DMS 273 (cell line): ENCODE results near the gene CP.

Experiments
- DNase-seq: peaks from one replicate; lab custom pipeline; 2025; ENCODE audit not compliant: unreplicated experiment; lab: John Stamatoyannopoulos, UW

The CP gene

GRCh38 chr3:149186721-149187120, 34.9 kb downstream of the CP start:
- no peak for DNase-seq

GRCh38 chr3:149186219-149186618, 35.4 kb downstream of the CP start:
- DNase-seq = no peak

- no peak for DNase-seq
These were observed 40.4 kb downstream of the CP start for GRCh38 chr3:149181182-149181581.

GRCh38 chr3:149180057-149180573, 41.5 kb downstream of the CP start:
- peak; percentile 48 for DNase-seq

DNA sequence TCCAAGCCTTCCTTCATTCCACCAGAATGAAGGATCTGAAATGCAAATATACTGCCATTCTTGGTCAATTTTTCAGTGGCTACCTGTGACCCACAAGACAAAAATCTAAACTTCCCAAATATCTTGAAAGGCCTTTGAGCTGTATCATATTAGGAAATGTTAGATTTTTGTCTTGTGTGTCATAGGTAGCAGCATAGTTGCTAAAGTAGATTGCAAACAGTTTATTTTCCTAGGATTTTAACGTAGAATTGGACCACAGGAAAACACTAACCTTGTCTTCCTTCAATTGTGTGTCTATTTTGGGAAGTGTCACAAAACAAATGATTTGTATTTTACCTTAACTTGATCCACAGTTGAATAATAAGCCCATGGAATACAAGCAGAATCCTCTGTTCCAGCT, 42.4 kb downstream of the CP start:
- DNase-seq = no peak

- no peak for DNase-seq
These were observed 44.5 kb downstream of the CP start for GRCh38 chr3:149177122-149177521.

GRCh38 chr3:149174901-149175300, 46.7 kb downstream of the CP start:
- DNase-seq = no peak

GRCh38 chr3:149170672-149171071, 51.0 kb downstream of the CP start:
- DNase-seq = no peak

- no peak for DNase-seq
These were observed 53.7 kb downstream of the CP start for GRCh38 chr3:149167898-149168297.

DNA sequence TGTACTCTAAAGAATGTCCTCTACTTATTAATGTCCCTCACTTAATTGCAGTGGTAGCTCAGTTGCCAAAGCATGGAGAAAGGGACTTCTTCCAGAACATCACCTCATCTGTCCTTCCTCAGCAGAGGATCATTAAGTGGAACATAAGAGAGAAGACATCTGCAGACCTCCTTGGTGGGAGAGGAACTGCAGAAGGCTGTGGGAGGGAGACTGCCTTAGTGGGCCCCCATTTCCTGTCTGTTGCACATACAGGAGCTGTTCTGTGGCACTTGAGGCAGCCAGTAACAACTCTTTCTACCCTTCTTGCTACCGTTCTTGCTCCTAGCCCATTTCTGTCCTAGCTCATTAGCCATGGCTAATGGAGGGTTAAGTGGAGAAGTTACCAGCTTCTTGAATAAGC, 58.6 kb downstream of the CP start:
- no peak for DNase-seq

GRCh38 chr3:149162007-149162406, 59.6 kb downstream of the CP start:
- DNase-seq = no peak

GRCh38 chr3:149160754-149161300, 60.8 kb downstream of the CP start:
- DNase-seq = no peak

DNA sequence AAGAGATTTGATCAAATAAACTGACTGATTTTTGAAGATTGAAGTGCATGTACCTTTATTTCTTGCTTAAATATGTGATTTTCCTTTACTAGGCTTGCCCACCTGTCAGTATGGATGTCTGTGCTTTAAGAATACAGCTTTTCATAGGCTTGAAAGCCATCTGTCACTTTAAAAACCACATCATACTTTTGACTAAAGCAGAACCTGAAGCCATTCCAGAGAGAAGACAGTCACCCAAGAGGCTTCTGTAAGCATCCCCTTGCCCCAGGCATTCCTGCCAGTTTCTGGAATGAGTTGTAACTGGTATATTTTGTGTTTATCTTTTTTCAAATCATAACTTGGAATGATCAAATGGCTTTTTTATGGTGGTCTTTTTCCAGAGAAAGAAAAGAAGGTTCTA, 68.2 kb downstream of the CP start:
- peak; percentile 25 for DNase-seq

DNA sequence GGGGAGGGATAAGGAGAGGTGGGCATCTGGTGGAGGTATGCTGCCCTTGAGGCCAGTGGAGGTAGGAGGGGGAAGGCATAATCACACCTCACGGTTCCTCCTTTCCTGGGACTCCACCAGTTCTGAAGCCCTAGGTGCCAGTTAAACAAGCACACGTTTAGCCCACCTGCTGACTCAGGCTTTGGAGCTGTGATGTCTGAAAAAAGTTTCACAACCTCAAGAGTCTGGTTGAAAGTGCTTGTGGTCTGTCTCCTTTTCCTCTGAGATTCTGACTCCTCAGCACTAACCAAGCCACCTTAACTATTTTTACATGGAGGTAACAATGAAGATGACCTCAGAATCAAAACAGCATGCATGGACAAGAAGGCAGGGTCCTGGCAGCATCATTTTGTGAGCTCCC, 69.2 kb downstream of the CP start:
- no peak for DNase-seq

DNA sequence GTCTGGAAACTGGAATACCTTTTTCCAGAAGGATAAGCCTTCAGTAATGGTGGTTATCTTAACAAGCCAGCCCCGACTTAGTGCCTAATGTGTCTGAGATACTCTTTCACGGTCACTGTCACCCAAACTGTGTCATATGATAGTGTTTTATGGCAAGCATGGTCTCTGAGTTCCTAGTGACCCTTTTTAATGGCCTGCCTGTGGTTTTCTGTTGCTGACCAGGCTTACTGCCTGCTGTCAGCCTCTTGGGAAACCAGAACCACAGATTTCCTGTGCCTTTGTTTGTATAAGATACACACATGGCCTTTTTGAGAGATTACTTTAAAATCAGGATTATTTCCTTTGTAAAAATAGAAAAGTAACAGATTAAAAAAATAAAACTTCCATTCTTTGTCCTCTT, 69.8 kb downstream of the CP start:
- no peak for DNase-seq

GRCh38 chr3:149150436-149150835, 71.2 kb downstream of the CP start:
- no peak for DNase-seq

GRCh38 chr3:149145974-149146373, 75.7 kb downstream of the CP start:
- DNase-seq = no peak

- DNase-seq = no peak
These were observed 76.3 kb downstream of the CP start for GRCh38 chr3:149145356-149145755.

GRCh38 chr3:149142682-149143081, 78.9 kb downstream of the CP start:
- no peak for DNase-seq

DNA sequence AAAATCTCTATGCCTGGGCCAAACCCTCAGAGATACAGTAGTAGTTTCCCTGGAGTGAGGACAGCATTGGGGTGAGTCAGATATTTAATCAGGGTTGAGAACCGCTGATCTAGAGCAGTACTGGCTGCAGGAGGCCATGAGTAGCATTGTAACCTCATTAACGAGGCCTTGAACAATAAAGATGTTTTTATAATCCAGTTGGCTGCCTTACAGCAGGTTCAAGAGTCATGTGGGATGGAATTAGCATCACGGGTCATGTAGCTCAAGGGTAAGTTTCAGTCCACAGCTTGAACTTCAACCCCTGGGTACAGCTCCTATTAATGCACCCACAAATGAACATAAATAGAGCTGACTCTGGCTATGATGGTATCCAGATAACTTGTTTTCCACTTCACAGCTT, 87.1 kb downstream of the CP start:
- no peak for DNase-seq

- DNase-seq = no peak
These were observed 90.0 kb downstream of the CP start for GRCh38 chr3:149131589-149131988.

DNA sequence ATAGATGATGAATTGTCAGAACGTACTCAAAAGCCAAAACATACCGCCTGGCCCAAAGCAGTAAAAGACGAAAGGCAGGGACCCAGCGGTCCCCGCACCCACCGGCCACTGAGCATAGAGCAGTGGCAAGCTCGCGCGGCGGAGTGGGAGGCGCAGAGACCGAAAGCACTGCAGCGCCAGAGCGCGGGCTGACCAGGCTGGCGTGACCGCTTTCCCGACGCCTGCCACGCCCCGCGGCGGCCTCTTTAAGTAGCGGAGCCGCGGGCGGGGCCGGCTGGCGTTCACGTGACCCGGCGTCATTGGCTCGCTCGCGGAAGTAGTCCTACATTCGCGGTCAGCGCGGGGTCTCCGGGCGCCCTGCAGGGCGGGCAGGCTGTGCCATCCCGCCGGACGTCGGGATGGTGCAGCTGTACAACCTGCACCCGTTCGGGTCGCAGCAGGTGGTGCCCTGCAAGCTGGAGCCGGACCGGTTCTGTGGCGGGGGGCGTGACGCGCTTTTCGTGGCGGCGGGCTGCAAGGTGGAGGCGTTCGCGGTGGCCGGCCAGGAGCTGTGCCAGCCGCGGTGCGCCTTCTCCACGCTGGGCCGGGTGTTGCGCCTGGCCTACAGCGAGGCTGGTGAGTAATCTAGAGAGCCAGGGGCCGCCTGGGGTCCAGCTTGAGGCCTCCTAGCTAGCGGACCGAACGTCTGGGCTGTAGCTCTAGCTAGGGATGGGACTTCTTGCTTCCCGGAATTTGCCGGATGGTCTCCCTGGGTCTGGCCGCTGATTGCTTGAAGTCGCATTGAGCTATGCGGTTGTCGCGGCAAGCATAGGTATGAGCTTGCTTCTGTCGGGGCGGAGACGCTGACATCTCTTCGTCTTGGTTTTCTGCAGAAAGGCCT, 92.1 kb downstream of the CP start, which contains the start of gene HPS3:
Gene HPS3, plus strand, starts transcription at position 313 of the 880 bp plus-strand sequence. Its CDS starts 86 bp downstream, at position 399.
- DNase-seq = peak; percentile 97
